Lower leg skin (tissue), 3 donors: ENCODE results near the gene CACYBP.

Experiments
- CTCF ChIP-seq, 3 donors: fragments of 450-650 bp; IDR thresholded peaks; one replicate each; pipeline ENCODE4 v1.5.1; 2016; ENCODE audit warnings: antibody characterized with exemption in 3 of 3, mild to moderate bottlenecking in 3 of 3, moderate library complexity in 2 of 3
- POLR2A ChIP-seq, 2 donors: fragments of 450-650 bp; IDR thresholded peaks; one replicate each; pipeline ENCODE4 v1.6.1; 2016 to 2017; ENCODE audit warnings: antibody characterized with exemption in 2 of 2, mild to moderate bottlenecking in 1 of 2, moderate library complexity in 1 of 2

DNA sequence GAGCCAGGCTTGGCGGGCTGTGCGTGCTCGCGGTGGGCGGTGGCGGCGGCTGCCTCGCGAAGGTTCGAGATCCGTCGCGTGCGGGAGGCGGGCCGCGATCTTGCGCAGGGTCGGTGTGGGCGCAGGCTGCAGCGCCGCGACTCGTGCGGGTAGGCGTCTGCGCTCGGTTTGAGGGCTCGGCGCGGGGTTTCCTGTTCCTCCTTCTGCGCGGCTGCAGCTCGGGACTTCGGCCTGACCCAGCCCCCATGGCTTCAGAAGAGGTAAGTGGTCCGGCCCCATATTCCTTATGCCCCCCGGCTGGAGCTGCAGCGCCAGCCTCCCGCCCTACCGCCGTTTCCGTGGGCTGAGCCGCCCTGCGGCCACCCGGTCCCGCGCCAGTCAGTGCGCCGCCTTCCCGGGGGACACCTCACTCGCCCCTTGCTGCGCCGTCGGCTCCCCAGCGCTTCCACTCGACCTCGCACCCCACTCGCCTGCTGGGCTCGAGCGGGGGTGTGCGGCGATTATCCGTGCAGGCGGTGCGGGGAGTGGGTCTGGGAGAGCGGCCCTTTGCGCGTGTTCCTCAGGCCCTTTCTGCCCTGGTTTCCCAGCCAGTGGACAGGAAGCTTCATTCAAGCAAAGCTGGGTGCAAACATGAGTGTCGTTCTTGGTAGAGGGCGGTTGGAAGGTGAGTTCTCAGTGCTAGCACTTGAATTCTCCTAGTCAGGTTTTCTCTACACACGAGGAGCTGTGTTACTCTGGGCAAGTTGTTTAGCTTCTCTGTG, at the start of gene CACYBP:
- TF ChIP-seq CTCF (IDR thresholded peaks at IDR 0.05) (no peak), POLR2A (IDR thresholded peaks at IDR 0.05) (no peak)
